AG09319 (cell line): Measurements from ENCODE around the gene TMPRSS9.
"Not testable (repeated sequence)": the region's sequence is repeated elsewhere in the genome, so short reads cannot be mapped to it uniquely, and the experiment has no call there.

Experiments
- DNase-seq: peaks from one replicate; pipeline ENCODE4 v3.0.0-alpha.2; 2010; ENCODE audit warnings: low read depth; ENCODE audit errors: extremely low read depth
- TF ChIP-seq, protein P1 (sequence below): IDR thresholded peaks from 2 replicates; pipeline ENCODE4 v1.5.1; 2011; ENCODE audit warnings: low read depth, mild to moderate bottlenecking, inconsistent platforms, low read length, moderate library complexity

The TMPRSS9 gene

DNA sequence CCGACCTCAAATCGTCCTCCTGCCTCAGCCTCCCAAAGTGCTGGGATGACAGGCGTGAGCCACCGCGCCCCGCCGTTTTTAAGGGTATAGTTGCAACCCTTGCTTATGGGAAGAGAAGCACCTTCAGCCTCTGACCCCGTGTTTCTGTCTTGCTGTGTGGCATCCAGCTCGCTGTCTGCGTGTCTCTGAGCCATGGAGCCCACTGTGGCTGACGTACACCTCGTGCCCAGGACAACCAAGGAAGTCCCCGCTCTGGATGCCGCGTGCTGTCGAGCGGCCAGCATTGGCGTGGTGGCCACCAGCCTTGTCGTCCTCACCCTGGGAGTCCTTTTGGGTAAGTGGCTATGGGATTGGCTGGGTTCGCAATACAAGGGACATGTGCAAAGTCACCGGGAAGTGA lies 29.5 kb downstream of the TMPRSS9 start:
- TF ChIP-seq, protein P1, sequence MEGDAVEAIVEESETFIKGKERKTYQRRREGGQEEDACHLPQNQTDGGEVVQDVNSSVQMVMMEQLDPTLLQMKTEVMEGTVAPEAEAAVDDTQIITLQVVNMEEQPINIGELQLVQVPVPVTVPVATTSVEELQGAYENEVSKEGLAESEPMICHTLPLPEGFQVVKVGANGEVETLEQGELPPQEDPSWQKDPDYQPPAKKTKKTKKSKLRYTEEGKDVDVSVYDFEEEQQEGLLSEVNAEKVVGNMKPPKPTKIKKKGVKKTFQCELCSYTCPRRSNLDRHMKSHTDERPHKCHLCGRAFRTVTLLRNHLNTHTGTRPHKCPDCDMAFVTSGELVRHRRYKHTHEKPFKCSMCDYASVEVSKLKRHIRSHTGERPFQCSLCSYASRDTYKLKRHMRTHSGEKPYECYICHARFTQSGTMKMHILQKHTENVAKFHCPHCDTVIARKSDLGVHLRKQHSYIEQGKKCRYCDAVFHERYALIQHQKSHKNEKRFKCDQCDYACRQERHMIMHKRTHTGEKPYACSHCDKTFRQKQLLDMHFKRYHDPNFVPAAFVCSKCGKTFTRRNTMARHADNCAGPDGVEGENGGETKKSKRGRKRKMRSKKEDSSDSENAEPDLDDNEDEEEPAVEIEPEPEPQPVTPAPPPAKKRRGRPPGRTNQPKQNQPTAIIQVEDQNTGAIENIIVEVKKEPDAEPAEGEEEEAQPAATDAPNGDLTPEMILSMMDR = no peak
- DNase-seq = no peak

- peak; percentile 37 for DNase-seq
- TF ChIP-seq, protein P1 = peak; percentile 74
Measured at GRCh38 chr19:2391118-2391725, 31.2 kb downstream of the TMPRSS9 start.

- TF ChIP-seq, protein P1 = no peak
- DNase-seq = no peak
Measured at GRCh38 chr19:2392366-2392765, 32.3 kb downstream of the TMPRSS9 start.

GRCh38 chr19:2392899-2393298 lies 32.8 kb downstream of the TMPRSS9 start:
- not testable (repeated sequence) for DNase-seq

- DNase-seq = no peak
- TF ChIP-seq, protein P1 = no peak
Measured at GRCh38 chr19:2394054-2394441, 34.0 kb downstream of the TMPRSS9 start.

GRCh38 chr19:2394442-2395292 lies 34.6 kb downstream of the TMPRSS9 start:
- TF ChIP-seq, protein P1 = no peak
- no peak for DNase-seq

DNA sequence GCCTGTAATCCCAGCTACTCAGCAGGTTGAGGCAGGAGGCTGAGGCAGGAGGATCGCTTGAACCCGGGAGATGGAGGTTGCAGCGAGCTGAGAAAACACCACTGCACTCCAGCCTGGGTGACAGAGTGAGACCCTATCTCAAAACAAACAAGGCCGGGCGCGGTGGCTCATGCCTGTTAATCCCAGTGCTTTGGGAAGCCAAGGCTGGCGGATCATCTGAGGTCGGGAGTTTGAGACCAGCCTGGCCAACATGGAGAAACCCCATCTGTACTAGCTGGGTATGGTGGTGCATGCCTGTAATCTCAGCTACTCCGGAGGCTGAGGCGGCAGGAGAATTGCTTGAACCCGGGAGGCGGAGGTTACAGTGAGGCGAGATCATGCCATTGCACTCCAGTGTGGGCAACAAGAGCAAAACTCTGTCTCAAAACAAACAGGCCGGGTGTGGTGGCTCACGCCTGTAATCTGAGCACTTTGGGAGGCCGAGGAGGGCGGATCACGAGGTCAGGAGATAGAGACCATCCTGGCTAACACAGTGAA lies 35.3 kb downstream of the TMPRSS9 start:
- not testable (repeated sequence) for DNase-seq

- not testable (repeated sequence) for DNase-seq
Measured at GRCh38 chr19:2397173-2397572, 37.1 kb downstream of the TMPRSS9 start.
